LNCAP (cell line): ENCODE measurements around the gene NTF4.

Source experiments
- TF ChIP-seq, protein P1 (sequence below): fragments of 450-650 bp; IDR thresholded peaks from 2 replicates; pipeline ENCODE4 v1.5.1; 2017; ENCODE audit warnings: mild to moderate bottlenecking

Gene NTF4

DNA sequence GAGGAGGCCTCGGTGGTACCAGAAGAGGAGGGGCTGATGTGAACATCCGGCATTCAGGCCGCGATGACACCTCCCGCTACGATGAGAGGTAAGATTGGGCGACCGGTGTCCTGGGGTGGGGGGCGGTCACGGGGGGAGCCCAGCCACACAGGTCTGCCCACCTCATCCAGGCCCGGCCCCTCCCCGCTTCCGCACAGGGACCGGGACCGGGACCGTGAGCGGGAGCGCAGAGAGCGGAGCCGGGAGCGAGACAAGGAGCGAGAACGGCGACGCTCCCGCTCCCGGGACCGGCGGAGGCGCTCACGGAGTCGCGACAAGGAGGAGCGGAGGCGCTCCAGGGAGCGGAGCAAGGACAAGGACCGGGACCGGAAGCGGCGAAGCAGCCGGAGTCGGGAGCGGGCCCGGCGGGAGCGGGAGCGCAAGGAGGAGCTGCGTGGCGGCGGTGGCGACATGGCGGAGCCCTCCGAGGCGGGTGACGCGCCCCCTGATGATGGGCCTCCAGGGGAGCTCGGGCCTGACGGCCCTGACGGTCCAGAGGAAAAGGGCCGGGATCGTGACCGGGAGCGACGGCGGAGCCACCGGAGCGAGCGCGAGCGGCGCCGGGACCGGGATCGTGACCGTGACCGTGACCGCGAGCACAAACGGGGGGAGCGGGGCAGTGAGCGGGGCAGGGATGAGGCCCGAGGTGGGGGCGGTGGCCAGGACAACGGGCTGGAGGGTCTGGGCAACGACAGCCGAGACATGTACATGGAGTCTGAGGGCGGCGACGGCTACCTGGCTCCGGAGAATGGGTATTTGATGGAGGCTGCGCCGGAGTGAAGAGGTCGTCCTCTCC is 43.2 kb upstream of the NTF4 start:
- TF ChIP-seq, protein P1, sequence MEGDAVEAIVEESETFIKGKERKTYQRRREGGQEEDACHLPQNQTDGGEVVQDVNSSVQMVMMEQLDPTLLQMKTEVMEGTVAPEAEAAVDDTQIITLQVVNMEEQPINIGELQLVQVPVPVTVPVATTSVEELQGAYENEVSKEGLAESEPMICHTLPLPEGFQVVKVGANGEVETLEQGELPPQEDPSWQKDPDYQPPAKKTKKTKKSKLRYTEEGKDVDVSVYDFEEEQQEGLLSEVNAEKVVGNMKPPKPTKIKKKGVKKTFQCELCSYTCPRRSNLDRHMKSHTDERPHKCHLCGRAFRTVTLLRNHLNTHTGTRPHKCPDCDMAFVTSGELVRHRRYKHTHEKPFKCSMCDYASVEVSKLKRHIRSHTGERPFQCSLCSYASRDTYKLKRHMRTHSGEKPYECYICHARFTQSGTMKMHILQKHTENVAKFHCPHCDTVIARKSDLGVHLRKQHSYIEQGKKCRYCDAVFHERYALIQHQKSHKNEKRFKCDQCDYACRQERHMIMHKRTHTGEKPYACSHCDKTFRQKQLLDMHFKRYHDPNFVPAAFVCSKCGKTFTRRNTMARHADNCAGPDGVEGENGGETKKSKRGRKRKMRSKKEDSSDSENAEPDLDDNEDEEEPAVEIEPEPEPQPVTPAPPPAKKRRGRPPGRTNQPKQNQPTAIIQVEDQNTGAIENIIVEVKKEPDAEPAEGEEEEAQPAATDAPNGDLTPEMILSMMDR: no peak

DNA sequence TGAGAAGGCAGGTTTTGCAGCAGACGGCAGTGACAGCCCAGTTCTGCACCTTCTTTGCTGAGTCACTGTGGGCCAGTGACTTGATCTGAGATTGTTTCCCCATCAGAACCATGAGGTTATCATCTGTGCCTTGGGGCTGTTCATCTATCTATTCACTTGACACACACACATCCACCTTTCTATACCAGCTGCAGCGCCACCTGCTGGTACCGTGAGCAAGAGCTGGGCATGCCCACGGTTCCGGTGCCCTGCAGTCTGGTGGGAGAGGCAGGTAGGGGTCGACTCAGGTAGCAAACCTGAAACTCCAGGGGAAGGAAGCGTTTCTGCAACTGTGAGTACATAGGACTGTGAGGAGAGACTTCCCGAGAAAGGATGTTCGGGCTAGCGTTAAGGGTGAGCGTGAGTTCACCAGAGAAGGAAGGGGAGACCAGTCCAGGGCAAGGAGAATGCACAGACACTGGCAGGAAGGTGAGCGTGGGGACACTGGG is 42.1 kb upstream of the NTF4 start:
- TF ChIP-seq, protein P1: peak; percentile 84

DNA sequence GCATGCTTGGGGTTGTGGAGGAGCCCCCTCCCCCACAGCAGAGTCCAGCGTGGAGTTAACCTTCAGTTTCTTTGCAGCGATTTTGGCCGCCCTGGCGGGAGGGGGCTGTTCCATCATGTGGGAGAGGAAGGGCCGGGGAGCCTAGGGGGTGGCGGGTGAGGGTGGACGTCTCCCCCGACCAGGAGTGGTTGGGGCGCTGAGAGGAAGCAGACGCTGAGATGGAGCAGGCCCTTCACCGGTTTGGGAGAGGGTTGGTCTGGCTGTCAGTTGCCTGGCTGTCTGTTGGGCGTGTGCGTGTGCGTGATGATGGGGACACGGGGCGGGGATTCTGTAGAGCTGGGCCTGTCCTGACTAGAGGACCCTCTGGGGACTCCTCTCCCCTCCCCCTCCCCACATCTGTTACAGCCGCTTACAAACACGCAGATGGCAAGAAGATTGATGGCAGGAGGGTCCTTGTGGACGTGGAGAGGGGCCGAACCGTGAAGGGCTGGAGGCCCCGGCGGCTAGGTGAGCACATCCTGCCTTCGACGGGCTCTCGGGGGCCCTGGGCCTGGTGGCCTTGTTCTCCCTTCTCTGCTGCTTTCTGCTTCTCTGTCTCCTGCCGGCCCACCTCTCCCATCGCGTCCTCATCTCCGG is 39.7 kb upstream of the NTF4 start:
- TF ChIP-seq, protein P1: no peak

DNA sequence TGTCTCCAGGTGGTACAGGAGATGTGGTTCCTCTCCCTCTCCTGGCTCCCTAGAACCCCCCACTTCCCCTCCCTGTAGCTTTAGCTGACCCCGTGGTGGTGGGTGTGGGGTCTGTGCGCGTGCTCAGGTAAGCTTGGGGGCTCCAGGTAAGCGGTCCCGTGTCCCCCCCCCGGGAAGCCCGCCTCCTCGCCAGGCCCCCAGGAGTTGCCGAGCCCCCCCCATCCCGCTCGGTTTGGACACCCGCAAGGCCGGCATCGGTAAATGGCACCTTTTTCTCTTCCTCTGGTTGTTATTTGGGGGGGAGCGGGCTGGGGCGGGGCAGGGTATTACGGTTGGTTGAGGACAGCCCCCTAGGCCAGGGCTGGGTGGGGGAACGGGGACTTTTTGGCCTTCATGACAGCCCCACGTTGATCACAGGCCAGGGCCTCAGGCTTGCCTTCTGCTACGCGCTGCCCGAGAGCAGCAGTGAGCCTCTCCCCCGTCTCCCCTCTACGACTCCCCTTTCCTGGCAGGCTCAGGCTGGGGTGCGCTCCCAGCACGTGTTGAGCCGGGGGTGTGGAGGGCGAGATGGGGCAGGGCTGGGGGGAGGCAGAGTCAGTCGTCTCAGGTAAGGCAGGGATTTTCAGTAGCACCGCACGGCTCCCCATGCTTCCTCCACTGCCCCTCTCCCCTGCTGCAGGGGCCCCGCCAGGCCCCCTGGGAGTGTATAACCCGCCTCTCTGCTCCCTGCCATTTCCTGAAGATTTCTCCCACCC is 38.9 kb upstream of the NTF4 start:
- TF ChIP-seq, protein P1: no peak

DNA sequence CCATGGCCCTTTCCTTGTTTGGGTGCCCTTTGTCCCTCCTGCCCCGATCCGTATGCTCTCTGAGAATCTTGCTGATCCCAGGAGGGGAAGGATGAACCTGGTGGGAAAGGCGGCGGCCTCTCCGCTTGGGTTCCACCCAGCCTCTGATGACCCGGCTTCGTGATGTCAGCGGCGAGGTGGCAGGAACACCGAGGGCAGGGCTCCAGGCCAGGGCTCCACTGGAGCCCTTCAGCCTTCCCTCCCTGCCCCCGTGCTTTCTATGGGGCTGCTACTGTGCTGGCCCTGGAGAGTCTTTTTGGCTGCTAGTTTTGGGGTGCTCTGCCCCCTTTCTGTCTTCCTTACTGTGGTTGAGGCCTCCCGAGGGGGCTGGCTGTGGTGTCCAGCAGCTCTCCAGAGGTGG is 37.7 kb upstream of the NTF4 start:
- TF ChIP-seq, protein P1: no peak

DNA sequence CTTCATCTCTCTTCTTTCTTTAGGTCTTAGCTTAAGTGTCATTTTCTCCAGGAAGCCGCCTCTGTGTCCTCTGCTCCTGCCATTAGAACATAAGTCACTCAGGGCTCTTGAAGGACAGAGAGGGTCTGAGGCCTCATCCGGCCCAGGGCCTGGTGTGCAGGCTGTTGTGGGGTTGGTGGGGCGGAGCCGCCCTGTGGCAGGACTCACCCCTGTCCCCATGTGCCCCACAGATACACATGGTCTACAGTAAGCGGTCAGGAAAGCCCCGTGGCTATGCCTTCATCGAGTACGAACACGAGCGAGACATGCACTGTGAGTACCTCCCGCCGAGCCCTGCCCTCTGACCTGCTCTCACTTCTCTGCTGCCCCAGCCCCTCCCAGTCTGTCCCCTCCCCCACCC is 36.5 kb upstream of the NTF4 start:
- TF ChIP-seq, protein P1: no peak

DNA sequence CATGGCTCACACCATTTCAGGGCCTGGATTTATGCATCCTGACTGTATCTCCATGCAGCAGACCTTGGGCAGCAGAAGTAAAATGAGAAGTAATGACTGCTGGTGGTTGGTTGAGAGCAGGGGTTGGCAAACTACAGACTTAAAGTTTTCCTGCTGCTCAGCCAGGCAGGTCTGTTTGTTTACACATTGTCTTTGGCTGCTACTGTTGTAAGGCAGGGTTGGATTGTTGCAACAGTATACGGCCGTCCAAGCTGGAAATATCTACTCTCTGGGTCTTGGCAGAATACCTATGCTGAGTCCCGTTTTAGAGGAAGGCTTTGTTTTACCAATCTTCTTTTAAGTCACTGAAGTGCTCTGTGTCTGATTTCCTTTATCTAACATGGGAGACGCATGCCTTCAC is 34.2 kb upstream of the NTF4 start:
- TF ChIP-seq, protein P1: no peak
